Stimulated activated CD8-positive, alpha-beta memory T cell treated with anti-CD3 and anti-CD28 coated beads, Interleukin-15, amount 100 ng/mL, for 24 hours (primary cell): ENCODE measurements around the gene HOXC10.

ENCODE experiments used
- DNase-seq: peaks from one replicate; pipeline ENCODE4 v3.0.0-alpha.2; 2020; ENCODE audit warnings: low read depth

The HOXC10 gene

DNA sequence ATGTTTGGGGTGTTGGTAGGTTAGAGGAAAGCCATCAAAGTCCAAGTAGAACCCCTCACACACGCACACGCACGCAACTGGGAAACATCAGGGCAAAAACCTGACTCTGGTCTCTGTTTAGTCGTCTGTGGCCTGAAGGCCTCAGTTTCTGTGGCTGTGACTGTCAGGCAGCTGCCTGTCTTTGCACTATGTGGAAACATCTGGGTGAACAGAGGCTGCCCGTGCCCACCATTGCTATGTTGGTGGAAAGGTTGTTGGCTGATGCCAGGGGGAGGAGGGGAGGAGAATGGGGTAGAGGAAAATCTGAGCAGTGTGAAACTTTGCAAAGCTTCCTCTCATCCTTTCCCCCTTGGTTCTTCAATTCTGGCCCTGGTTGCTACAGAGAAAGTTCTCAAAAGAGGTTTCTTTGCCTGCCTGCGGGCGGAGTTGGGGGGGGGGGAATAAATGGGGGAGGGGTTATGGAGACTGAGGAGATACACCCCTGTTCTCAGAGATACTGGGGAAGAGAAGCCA is 7.5 kb downstream of the HOXC10 start:
- no peak for DNase-seq

DNA sequence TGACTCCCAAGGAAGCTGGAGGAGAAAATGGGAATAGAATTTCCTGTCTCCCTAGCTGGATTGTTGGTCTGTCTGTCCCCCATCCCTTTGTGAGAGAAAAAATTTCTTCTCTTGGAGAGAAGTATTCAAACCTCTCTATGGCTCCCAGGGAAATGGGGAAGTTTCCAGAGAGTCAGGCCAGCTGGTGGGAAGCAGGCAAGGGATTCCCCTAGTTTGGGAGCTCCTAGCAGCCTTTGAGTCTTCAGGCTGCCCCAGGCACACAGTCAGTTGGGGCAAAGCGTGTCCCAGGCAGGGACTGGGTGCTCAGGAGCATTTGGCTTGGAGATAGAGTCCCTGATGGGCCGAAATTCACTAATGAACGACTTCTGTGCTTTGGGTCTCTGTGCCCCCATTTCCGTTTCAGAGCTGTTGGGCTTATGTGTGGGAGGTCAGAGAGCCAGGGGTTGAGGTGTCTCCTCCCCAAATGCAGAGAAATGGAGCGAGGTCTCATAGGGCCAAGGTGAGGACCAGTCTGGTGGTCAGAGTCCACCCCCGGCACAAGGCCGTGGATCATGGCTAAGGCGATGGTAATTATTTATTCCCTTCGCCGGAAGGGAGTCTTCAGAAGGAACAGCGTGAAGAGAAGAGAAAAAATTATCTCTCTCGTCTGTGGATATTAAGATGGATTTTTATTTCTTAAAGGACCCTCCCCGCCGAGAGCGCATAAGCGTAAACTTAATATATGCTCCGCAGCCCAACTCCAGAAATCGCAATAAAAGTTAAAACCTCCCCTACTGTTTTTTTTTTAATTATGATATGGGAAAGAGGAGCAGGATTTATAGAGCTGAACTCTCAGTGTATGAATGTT is 8.4 kb downstream of the HOXC10 start:
- DNase-seq: no peak

DNA sequence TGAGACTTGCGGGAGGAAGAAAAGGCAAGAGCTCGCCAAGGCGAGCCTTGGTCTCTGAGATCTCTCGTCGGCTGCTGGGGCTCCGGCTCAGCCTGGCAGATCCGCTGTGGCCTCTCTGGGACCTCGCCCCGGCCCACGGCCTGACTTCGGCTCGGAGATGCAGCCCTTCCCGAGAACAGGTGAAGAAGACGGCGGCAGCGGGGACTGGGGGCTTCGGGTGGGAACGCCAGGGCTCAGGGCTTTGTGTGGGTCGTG is 9.0 kb downstream of the HOXC10 start:
- no peak for DNase-seq

DNA sequence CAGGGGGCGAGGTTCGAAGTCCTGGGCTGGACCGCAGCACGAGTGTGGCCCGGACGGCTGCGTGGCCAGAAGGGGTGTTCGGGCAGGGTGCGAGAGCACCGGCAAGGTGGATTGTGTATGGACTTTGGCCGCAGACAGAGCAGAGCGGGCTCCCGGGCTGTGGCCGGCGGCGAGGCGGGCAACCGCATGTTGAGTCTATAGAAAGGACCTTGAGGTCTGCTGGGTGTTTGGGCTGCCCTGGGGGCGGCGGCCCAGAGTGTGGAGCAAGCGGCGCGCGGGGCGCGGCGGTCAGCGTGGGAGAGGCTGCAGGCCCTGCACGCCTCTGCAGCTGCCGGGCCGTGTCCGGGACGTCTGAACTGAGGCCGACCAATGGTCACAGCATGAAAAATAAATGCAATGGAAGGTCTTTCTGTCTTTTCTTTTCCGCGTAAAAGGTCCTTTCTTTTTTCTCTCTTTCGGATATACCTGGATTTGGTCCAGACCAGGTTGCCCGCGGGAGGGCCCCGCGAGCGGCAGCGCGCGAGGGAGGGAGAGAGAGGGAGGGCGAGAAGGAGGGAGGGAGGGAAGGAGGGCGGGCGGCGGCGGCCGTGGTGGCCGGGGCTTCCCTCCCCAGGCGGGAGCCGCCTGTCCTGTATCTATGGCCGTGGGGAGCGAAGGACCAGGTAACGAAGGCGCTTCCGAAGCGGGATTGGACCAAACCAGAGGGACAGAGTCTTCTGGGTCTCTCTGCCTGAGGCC is 9.5 kb downstream of the HOXC10 start:
- DNase-seq: no peak

DNA sequence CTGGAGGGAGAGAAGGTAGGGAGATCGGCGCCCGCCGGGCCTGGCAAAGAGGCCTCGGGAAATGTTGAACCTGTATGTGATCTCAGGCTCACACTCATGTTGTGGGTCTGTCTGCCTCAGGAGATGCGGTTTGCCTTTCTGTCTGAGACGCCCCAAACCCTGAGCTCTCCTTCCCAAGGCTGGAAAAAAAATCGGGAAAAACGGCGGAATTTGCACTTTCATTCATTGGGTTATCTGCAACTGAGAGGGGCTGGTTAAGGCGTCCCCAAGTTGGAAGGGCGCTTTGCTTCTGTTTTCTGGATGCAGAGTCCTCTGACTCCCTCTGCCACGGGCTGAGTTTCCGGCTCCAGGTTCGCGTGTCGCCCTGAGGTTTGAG is 10.0 kb downstream of the HOXC10 start:
- DNase-seq: no peak

DNA sequence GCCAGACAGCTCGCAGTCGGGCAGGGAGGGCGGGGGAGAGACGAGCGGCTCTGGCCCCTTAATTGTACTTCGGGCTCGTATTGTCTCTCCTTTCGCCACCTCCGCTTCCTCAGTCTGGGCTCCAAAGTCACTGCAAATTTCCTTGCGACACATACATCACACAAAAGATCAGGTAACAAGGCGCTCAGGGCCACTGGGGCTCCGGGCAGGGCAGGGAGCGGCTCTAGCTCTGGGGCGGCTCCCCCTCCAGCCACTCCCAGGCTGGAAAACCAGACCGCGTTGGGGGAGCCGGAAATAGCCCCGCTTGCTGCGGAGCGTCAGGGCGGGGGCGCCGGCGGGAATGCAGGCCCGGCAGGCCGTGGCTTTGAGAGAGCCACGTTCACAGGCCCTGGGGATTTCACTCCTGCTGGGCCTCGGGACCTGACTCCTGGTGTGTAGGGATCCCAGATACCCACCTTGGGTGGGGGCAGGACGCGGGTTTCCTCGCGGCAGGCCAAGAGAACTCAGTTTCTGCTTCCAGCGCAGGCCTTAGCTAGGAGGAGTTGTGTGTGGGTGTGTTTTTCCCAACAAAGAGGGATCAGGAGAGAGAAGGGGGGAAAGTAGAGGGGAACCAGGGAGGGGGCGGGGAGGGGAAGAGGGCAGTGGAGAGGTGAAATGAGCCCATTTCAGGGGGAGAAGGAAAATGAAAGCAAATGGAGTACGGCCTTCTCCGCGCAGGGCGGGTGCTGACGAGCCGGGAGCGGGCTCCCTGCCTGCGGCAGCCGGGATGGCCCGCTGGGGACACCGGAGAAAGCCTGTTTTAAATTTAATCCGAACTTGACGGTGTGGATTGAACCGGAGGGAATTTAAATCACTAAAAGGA is 10.7 kb downstream of the HOXC10 start:
- no peak for DNase-seq

DNA sequence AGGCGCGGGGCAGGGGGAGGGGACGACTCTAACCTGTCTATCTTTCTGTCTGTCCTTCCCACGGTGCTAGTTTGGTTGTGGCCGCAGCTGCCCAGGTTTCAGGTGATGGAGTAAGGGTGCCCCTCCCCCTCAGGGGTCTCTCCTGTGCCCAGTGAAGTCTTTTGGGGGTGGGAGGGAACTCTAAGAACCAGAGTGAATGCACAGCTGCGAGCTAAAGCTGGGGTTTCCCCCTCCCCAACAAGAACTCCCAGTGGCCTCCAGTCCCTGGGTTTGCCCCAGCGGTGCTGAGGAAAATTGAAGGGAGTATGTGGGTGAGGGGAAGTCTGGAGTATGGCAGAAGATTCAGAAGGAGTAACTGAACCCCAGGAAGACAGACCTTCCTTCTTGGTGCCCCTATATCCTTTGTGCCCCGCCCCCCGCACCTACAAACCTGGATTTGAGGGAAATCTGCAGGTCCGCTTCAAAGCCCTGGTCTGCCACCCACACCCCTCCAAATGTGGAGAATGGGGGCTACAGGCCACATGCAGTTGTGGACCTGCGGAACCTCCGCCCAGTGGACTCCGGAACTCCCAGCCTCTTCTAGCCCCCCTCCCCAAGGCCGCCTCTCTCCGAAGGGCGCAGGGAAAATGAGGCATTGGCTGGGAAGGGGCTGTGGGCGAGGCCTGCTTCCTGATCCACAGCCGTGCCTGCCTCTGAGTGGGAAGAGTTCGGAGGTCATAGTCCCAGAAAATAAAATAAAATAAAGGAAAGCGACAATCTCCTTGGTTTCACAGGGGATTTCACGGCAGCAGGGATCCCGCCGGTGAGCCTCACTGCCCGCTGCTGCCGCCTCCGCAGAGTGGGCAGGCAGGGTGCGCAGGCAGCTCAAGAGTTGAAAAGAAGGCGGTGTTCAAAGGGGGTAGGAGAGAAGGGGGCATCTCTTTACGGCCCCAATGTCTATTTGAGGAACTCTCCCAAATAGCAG is 11.6 kb downstream of the HOXC10 start:
- DNase-seq: no peak

DNA sequence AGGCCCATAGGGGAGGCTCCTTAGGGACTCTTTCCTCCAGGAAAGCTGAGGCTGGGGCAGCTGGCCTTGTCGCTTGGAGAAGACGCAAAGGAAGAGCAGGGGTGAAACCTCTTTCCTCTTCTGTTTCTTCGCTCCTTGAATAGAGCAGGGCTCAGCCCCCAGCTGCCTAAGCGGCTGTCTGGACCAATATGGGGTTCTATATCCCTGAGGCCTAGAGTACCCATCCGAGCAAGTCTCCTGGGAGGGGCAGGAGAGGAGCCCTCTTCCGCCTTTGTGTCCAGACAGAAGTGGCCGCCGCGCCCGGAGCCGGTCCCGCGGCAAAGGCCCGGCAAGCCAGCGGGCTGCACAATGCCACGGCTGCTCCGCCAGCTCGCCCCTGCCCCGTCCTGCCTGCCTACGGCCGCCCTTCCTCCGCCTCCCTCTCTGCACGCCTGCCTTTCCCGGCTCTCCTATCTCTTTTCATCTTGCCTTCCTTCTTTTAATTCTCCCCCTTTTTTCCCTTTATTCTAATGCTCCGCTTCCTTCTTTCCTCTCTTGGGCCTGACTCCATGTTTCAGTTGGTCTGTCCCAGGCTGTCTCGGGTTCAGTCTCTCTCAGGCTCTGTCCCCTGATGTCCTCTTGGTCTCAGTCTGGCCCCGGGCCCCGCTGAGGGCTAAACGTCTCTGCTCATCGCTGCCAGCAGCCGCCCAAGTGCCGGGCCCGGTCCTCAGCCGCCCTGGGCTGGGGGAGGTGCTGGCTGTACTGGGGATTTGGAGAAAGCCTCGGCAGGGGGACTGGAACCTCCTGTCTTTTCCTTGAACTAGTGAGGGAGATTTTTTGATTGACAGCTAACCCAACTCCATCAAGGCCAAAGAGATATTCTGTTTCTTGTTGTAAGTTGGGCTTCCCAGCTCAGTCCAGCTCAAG is 12.5 kb downstream of the HOXC10 start:
- DNase-seq: no peak

DNA sequence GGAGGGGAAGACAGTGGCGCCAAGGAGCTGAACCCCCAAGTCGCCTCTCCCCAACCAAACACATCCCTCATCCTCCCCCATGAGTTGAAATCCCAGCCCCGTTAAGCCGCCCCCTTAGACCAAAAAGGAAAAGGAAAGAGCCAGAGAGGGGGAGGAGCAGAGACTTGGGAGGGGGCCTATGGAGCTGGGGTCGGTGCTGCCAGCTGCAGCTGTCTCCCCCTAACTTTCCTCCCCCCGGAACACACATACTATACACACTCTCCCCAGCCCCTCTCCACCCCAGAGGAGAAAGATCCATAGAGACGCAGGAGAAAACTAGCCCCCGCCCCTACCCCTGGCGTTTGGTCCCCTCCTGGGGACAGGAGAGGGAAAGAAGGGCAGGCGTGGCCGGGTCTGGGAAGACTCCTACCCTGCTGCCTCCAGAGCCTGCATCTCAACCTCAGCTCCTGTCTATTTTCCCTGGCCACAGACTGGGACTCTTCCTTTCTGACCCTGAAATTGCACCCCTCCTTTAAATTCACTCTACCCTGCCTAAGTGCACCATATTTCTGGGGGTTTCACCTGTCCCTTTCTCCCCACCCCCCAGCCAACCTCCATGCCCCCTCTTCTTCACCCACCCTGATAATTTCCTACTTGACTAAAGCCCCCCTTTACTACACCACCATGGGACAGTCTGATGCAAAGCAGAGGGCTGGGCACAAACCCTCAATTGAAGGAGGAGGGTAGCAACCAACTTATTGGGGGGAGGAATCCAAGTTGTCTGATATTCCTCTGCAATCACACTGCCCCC is 13.4 kb downstream of the HOXC10 start:
- no peak for DNase-seq

DNA sequence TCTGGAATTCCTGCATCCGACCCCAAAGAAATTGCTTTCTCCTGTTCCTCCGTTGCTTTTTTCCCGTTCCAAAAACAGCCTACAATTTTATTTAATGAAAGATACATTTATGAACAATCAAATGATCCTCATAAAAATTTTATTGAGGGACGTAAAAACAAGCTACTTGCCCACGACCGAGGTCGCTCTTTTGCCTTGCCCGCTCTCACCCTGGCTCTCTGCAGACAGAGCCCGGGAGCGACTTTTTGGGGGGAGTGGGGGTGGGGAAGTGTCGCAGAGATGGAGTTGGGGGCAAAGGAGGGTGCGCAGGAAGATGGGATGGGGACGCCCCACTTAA is 13.9 kb downstream of the HOXC10 start:
- no peak for DNase-seq

DNA sequence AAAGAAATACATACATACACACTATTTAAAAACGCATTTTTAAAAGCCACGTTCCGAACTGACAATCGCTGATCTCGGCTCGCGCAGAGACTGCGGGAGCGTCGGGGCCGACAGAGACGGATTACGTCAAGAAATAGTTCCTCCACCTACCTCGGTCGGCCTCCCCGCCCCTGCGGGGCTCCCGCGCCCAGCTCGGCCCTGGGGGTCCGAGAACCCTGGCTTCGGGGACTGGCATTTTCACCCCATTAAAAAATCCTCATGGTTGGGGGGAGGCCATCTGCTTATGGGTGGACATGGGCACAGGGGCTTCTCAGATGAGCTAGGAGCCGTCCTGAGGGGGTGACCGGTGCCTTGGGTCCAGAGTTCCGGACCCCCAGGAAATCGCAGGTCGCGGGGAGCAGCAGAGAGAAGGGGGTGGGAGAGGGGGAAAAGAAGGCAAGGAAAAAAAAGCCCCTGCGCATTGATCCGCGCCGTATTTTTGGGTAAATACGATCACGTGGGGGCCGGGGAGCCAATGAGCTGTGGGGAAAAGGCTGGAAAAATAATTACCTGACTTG is 14.7 kb downstream of the HOXC10 start:
- DNase-seq: no peak

DNA sequence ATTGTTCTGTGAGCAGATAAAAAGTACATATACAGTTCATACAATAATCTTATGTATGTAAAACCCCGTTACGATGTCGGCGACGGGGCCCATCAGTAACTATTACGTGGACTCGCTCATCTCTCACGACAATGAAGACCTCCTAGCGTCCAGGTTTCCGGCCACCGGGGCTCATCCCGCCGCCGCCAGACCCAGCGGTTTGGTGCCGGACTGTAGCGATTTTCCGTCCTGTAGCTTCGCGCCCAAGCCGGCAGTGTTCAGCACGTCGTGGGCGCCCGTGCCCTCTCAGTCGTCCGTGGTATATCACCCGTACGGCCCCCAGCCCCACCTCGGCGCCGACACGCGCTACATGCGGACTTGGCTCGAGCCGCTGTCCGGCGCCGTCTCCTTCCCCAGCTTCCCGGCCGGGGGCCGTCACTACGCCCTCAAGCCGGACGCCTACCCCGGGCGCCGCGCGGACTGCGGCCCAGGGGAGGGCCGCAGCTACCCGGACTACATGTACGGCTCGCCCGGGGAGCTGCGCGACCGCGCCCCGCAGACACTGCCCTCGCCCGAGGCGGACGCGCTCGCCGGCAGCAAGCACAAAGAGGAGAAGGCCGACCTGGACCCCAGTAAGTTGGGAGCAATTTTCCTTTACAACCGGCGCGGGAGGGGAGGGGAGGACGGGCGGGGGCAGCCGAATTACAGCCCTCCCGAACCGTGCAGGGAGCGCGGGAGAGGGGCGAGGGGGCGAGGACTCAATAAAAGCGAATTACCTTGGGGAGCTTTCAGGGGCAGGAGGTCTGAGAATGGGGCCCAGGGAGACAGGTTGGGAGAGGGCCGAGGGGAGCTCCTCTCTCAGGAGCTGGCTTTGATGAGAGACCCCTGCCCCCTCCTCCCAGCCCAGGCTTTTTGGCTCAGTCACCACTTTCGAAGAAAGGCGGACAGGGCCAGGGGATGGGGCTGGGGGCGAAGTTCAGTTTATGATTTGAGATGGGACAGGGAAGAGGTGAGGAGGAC is 15.5 kb downstream of the HOXC10 start, which contains the start of gene HOXC9:
TSS of gene HOXC9 (plus strand) at position 46 of the 999 bp plus-strand sequence. CDS start at position 74, 28 bp downstream.
- DNase-seq: no peak

DNA sequence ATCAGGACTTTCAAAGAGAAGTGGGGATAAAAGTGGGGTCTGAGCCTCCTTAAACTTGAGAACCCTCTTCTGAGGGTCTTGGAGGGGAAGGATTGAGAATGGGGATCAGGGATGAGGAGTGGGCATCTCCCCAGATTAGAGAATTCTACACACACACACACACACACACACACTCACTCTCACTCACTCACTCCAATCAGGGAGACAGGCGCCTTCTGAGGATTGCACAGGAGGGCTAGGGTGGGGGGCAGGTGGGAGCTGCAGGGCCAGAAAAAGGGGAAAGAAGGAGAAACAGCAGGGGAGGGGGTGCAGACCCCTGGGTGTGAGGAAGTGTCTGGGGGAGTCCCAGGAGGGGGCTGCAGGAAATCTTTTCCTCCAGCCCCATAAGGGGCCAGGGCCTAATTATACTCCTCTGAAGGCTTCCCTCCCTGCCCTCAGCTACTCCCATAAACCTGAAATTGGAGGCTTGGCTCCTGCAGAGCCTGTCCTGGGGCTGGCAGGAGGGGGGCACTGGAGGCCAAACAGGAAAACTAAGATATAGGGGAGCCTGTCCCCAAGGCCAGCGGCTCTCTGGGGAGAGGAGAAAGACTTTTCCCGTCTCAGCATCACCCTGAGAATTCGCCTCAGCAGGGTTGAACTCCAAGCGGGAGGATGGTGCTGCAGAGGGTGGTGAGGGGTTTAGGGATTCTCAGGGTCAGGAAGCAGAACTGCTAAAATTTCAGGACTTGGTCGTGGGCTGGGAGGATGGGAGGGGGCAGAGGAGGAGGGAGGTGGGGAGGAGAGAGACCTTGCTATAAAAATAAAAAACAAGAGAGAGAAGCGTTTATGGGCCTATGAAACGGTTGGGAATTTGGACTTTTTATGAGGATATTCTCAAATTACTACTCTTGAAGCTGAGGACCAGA is 16.6 kb downstream of the HOXC10 start:
- DNase-seq: no peak

DNA sequence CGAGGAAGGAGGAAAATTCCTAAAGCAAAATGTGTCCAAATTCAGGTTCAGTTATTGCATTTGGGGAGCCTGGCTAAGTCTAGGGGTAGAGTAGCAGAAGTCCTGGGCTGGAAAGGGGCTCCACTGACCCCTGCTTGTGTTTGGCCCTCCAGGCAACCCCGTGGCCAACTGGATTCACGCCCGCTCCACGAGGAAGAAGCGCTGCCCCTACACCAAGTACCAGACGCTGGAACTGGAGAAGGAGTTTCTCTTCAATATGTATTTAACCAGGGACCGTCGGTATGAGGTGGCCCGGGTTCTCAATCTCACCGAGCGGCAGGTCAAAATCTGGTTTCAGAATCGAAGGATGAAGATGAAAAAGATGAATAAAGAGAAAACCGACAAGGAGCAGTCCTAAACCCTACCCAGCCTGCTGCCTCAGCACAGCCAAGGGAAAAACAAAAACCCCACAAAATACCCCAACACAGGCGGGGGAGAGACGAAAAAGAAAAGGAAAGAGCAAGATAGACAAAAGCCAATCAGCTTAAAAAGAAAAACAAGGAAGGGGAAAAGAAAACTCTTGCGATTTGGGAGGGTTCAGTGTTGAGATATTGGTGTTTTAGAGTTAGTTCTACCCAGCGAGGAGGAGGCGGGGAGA is 17.4 kb downstream of the HOXC10 start:
- DNase-seq: no peak

DNA sequence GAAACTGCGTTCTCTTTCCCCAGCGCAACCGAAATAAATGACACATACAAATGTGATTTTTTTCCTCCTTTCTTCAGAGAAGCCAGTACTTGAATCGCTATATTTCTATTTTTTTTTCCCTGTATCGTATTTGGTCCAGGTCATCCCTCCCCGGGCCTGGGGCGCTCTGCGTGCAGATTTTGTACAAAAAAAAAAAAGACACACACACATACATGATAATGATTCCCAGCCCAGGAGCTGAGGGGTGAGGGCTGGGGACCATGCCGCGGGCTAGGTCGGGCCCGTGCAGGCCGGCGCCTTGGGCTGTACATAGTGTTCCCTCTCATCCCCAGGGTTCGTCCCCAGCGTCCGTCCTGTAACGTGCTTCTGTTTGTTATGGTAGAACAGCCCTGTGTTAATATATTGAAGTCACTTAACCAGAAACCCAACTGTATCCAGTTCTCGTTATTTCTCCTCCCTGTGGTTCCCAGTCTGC is 18.0 kb downstream of the HOXC10 start:
- DNase-seq: no peak

DNA sequence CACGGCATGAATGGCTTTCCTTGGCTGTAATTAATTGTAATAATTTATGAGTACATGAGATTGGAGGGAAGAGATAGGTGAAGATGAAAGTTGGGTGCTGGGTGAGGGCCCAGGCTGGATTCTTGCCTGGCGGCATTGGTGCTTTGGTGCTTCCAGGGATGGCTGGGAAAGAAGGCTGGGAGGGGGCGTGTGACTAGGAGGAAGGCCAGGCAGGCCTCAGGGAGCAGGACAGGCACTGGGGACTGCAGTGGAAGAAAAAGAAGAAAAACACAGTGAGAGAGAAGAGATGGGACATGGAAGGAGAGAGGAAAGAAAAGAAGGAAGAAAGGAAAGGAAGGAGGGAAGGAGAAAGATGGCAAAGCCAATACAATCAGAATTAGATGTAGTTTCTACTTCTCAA is 18.7 kb downstream of the HOXC10 start:
- DNase-seq: no peak
